ENCODE data around the gene LENG1.

LENG1 gene

GRCh38 chr19:54191811-54192453 lies 32.4 kb upstream of the LENG1 start:
- POLR2A ChIA-PET, result interaction anchor here (0.7 to 6.4 kb wide), 8 partner anchors 8 to 276 kb away, joined by 3 to 241 read pairs (median 41); partner anchors contain the start of genes CNOT3, LENG1, RPS9 and TMC4

DNA sequence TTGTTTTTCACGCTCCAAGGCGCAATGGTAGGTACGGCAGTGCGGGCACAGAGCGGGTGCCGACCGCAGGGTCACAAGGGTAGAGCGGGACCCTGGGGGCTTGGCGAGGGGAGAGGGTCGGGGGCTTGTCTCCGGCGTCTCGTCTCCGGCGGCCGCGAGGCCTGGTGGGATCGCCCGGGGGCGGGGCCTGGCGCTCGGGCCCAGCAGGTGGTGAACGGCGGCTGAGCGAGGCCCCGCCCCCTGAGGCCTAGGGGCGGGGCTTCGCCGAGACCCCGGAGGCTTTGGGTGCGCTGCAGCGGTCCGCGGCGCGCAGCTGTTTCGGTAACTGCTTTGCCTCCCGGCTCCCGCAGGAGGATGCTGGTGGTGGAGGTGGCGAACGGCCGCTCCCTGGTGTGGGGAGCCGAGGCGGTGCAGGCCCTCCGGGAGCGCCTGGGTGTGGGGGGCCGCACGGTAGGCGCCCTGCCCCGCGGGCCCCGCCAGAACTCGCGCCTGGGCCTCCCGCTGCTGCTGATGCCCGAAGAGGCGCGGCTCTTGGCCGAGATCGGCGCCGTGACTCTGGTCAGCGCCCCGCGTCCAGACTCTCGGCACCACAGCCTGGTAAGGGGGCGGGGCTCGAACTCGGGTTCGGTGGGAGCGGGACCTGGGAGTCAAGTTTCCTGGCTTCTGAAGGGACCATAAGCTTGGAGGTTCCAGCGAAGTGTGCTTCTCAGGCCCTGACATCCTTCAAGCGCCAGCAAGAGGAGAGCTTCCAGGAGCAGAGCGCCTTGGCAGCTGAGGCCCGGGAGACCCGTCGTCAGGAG lies 31.7 kb upstream of the LENG1 start, which contains the start of gene TSEN34:
TSS of gene TSEN34 (plus strand) at position 298 of the 800 bp plus-strand sequence. CDS start at position 355, 57 bp downstream.
- peak within 1 kb of the TSS; percentile 64 for H3K4me3 ChIP-seq (ENCODE audit: low read depth, low read length)
- ChIA-PET POLR2A (interaction anchor here (0.7 to 6.4 kb wide), 10 partner anchors 9 to 272 kb away, joined by 3 to 241 read pairs (median 16); partner anchors contain the start of genes CNOT3, LENG1, LENG9 and PRPF31), CTCF (interaction anchor here (0.7 to 1.5 kb wide), 6 partner anchors 8 to 75 kb away, joined by 3 to 5 read pairs (median 4); no protein-coding TSS in a partner anchor)
- H3K9me3 ChIP-seq (ENCODE audit: control insufficient read depth, insufficient read depth, low read depth, low read length), result no peaks in the 10 kb centered on the region
- H3K27ac ChIP-seq (ENCODE audit: extremely low read depth, low read depth, low read length), result peak within 1 kb of the TSS; percentile 90
- peaks cover 32 to 45% of the 10 kb centered on the region in 2 experiments for H3K36me3 ChIP-seq (ENCODE audit: control insufficient read depth in 2 of 2, insufficient read depth in 1 of 2, low read length in 2 of 2)
- H3K4me1 ChIP-seq (ENCODE audit: control insufficient read depth, insufficient read depth, low read length), result peaks cover 14% of the 10 kb centered on the region
- TF ChIP-seq ZSCAN16 (tag by site-specific recombination; IDR thresholded peaks at IDR 0.05), result no peak
- TF ChIP-seq ZNF10 (tag by site-specific recombination; IDR thresholded peaks at IDR 0.05), result peak; percentile 52; the same call in 1 of the 2 replicates
- no peak for TF ChIP-seq MYNN (tag by site-specific recombination; IDR thresholded peaks at IDR 0.05; ENCODE audit: borderline replicate concordance)
- TF ChIP-seq, protein P1, sequence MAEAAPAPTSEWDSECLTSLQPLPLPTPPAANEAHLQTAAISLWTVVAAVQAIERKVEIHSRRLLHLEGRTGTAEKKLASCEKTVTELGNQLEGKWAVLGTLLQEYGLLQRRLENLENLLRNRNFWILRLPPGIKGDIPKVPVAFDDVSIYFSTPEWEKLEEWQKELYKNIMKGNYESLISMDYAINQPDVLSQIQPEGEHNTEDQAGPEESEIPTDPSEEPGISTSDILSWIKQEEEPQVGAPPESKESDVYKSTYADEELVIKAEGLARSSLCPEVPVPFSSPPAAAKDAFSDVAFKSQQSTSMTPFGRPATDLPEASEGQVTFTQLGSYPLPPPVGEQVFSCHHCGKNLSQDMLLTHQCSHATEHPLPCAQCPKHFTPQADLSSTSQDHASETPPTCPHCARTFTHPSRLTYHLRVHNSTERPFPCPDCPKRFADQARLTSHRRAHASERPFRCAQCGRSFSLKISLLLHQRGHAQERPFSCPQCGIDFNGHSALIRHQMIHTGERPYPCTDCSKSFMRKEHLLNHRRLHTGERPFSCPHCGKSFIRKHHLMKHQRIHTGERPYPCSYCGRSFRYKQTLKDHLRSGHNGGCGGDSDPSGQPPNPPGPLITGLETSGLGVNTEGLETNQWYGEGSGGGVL (tag by site-specific recombination; IDR thresholded peaks at IDR 0.05), result no peak
- no peak for TF ChIP-seq ZBTB1 (tag by site-specific recombination; IDR thresholded peaks at IDR 0.05)
- TF ChIP-seq ZNF391 (tag by site-specific recombination; IDR thresholded peaks at IDR 0.05; ENCODE audit: borderline replicate concordance, low read depth), result peak; percentile 80
- TF ChIP-seq KLF8 (tag by site-specific recombination; IDR thresholded peaks at IDR 0.05), result peak; percentile 83; the same call in 1 of the 2 replicates
- no peak for TF ChIP-seq ZNF121 (tag by site-specific recombination; IDR thresholded peaks at IDR 0.05)
- TF ChIP-seq ZIC2 (tag by site-specific recombination; IDR thresholded peaks at IDR 0.05), result peak; percentile 91
- no peak for TF ChIP-seq ZNF776 (tag by site-specific recombination; IDR thresholded peaks at IDR 0.05; ENCODE audit: borderline replicate concordance)
- peak; percentile 67 for TF ChIP-seq KLF16 (tag by site-specific recombination; IDR thresholded peaks at IDR 0.05)
- TF ChIP-seq ZNF404 (tag by site-specific recombination; IDR thresholded peaks at IDR 0.05), result no peak
- no peak for TF ChIP-seq MEIS1 (CRISPR knock-in tag; IDR thresholded peaks at IDR 0.05; ENCODE audit: borderline replicate concordance)
- TF ChIP-seq FEZF1 (tag by site-specific recombination; IDR thresholded peaks at IDR 0.05), result no peak
- no peak for TF ChIP-seq ZNF837 (tag by site-specific recombination; IDR thresholded peaks at IDR 0.05)
- TF ChIP-seq ZNF148 (tag by site-specific recombination; IDR thresholded peaks at IDR 0.05; ENCODE audit: borderline replicate concordance), result no peak
- TF ChIP-seq ZFHX2 (tag by site-specific recombination; conservative IDR thresholded peaks at IDR 0.05), result peak; percentile 65; the same call in 1 of the 2 replicates
- no peak for TF ChIP-seq YY2 (tag by site-specific recombination; IDR thresholded peaks at IDR 0.05)
- peak; percentile 40 for TF ChIP-seq SP7 (tag by site-specific recombination; IDR thresholded peaks at IDR 0.05)
- no peak for TF ChIP-seq ZNF529 (tag by site-specific recombination; IDR thresholded peaks at IDR 0.05; ENCODE audit: insufficient replicate concordance)
- no peak for TF ChIP-seq ZNF549 (tag by site-specific recombination; IDR thresholded peaks at IDR 0.05)
- no peak for TF ChIP-seq ZNF426 (tag by site-specific recombination; IDR thresholded peaks at IDR 0.05)
- peak; percentile 72; the same call in 1 of the 2 replicates for TF ChIP-seq ZNF600 (tag by site-specific recombination; IDR thresholded peaks at IDR 0.05)
- no peak for TF ChIP-seq ZNF248 (tag by site-specific recombination; IDR thresholded peaks at IDR 0.05)
- TF ChIP-seq ZNF423 (tag by site-specific recombination; IDR thresholded peaks at IDR 0.05), result peak; percentile 70; the same call in 1 of the 2 replicates
- TF ChIP-seq ZNF530 (tag by site-specific recombination; IDR thresholded peaks at IDR 0.05; ENCODE audit: low read depth), result no peak
- TF ChIP-seq, protein P2, sequence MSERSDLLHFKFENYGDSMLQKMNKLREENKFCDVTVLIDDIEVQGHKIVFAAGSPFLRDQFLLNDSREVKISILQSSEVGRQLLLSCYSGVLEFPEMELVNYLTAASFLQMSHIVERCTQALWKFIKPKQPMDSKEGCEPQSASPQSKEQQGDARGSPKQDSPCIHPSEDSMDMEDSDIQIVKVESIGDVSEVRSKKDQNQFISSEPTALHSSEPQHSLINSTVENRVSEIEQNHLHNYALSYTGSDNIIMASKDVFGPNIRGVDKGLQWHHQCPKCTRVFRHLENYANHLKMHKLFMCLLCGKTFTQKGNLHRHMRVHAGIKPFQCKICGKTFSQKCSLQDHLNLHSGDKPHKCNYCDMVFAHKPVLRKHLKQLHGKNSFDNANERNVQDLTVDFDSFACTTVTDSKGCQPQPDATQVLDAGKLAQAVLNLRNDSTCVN (tag by site-specific recombination; optimal IDR thresholded peaks at IDR 0.05), result peak; percentile 89

More at GRCh38 chr19:54191811-54192453, 32.4 kb upstream of the LENG1 start:
- TF ChIP-seq ZBTB20 (tag by site-specific recombination; IDR thresholded peaks at IDR 0.05) (peak; percentile 51; the same call in 1 of the 2 replicates), IKZF3 (tag by site-specific recombination; IDR thresholded peaks at IDR 0.05) (no peak)
- peaks cover 32 to 38% of the 10 kb centered on the region in 2 experiments for H3K36me3 ChIP-seq (ENCODE audit: control insufficient read depth in 2 of 2, insufficient read depth in 1 of 2, low read length in 2 of 2)
- H3K9me3 ChIP-seq (ENCODE audit: control insufficient read depth, insufficient read depth, low read depth, low read length), result no peaks in the 10 kb centered on the region
- CTCF ChIA-PET, result interaction anchor here (0.7 to 1.4 kb wide), 4 partner anchors 9 to 74 kb away, joined by 3 to 5 read pairs (median 4); no protein-coding TSS in a partner anchor
- peak overlapping the region; percentile 90 for H3K27ac ChIP-seq (ENCODE audit: extremely low read depth, low read depth, low read length)
- H3K4me1 ChIP-seq (ENCODE audit: control insufficient read depth, insufficient read depth, low read length), result peaks cover 14% of the 10 kb centered on the region
- peak overlapping the region; percentile 64 for H3K4me3 ChIP-seq (ENCODE audit: low read depth, low read length)
